ENCODE data around the gene ZNF850. TPM values are rescaled to one million over a fixed set of nuclear protein-coding genes. Genes with fewer than 3 reads are reported as not detected.

ZNF850 gene
- total RNA-seq, 1 experiment from 2014 or later, result 15.3 TPM

DNA sequence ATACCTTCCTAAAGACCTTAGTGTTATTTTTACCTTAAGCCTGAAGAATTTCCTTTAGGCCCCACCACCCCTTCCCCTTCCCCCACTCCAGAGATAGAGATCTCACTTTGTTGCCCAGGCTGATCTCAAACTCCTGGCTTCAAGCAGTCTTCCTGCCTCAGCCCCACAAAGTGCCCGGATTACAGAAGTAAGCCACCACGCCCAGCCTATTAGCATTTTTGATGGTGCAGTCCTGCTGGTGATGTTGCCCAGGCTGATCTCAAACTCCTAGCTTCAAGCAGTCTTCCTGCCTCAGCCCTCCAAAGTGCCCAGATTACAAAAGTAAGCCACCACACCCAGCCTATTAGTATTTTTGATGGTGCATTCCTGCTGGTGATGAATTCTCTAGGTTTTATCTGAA, 63.2 kb downstream of the ZNF850 start:
- peaks cover 7% of the 10 kb centered on the region for H3K36me3 ChIP-seq (ENCODE audit: control insufficient read depth, insufficient read depth, low read length)
- no peaks in the 10 kb centered on the region for H3K27me3 ChIP-seq (ENCODE audit: control insufficient read depth, insufficient read depth, low read length)
- ATAC-seq (no peak), DNase-seq (ENCODE audit: low read depth, low spot score) (no peak)
- TF ChIP-seq, protein P1, sequence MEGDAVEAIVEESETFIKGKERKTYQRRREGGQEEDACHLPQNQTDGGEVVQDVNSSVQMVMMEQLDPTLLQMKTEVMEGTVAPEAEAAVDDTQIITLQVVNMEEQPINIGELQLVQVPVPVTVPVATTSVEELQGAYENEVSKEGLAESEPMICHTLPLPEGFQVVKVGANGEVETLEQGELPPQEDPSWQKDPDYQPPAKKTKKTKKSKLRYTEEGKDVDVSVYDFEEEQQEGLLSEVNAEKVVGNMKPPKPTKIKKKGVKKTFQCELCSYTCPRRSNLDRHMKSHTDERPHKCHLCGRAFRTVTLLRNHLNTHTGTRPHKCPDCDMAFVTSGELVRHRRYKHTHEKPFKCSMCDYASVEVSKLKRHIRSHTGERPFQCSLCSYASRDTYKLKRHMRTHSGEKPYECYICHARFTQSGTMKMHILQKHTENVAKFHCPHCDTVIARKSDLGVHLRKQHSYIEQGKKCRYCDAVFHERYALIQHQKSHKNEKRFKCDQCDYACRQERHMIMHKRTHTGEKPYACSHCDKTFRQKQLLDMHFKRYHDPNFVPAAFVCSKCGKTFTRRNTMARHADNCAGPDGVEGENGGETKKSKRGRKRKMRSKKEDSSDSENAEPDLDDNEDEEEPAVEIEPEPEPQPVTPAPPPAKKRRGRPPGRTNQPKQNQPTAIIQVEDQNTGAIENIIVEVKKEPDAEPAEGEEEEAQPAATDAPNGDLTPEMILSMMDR (IDR thresholded peaks at IDR 0.05), result no peak
- TF ChIP-seq TCF7L2 (IDR thresholded peaks at IDR 0.05; ENCODE audit: low read depth, low read length), result no peak
- TF ChIP-seq REST (IDR thresholded peaks at IDR 0.05; ENCODE audit: insufficient read depth in 1 of 2, low read depth in 2 of 2, low read length in 1 of 2), result no peak
- no peak for TF ChIP-seq POLR2AphosphoS5 (IDR thresholded peaks at IDR 0.05; ENCODE audit: low read depth, low read length)
- TF ChIP-seq SIN3A (IDR thresholded peaks at IDR 0.05; ENCODE audit: borderline replicate concordance, insufficient read depth, low read depth, low read length), result no peak
- no TSS peak for BruUV-seq (replicated peaks)
- ChIA-PET CTCF (no interaction called here), POLR2A (no interaction called here)
- no peak overlapping the region for H3K4me3 ChIP-seq (ENCODE audit: low read depth in 2 of 2, low read length in 2 of 2)
- peaks cover 96% of the 10 kb centered on the region for H3K9me3 ChIP-seq (ENCODE audit: control insufficient read depth, insufficient read depth, low read depth, low read length)
- no peak overlapping the region for H3K27ac ChIP-seq (ENCODE audit: low read length)
- intact Hi-C loops (cut with micrococcal nuclease; ENCODE audit: unreplicated experiment), result no loop called here
- no peaks in the 10 kb centered on the region for H3K4me1 ChIP-seq (ENCODE audit: control insufficient read depth, insufficient read depth, low read length)
- in situ Hi-C loops (cut with HindIII; ENCODE audit: low pct_unique_long_range_greater_than_20kb, low sequenced_read_pairs), result no loop called here

DNA sequence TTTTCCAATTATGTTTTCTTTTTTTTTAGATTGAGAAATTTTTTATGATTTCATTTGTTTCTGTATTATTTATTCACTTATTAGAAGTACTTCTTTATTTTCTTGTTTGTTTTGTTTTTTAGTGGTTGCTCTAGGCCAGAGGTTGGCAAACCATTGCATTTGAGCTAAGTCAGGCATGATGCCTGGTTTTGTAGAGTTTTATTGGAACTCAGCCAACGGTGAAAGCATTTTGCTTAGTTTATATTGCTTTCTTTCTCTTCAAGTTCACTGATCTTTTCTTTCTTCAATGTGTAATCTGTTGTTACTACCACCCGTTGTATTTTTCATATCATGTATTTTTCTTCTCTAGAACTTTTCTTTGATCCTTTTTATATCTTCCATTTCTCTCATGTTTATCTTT, 65.5 kb downstream of the ZNF850 start:
- ATAC-seq (no peak), DNase-seq (ENCODE audit: low read depth, low spot score) (no peak)
- Histone ChIP-seq H3K36me3 (ENCODE audit: control insufficient read depth, insufficient read depth, low read length) (no peaks in the 10 kb centered on the region), H3K4me3 (ENCODE audit: low read depth in 2 of 2, low read length in 2 of 2) (no peak overlapping the region), H3K4me1 (ENCODE audit: control insufficient read depth, insufficient read depth, low read length) (no peaks in the 10 kb centered on the region), H3K9me3 (ENCODE audit: control insufficient read depth, insufficient read depth, low read depth, low read length) (peaks cover 80% of the 10 kb centered on the region), H3K27ac (ENCODE audit: low read length) (no peak overlapping the region), H3K27me3 (ENCODE audit: control insufficient read depth, insufficient read depth, low read length) (no peaks in the 10 kb centered on the region)
- ChIA-PET CTCF (no interaction called here), POLR2A (no interaction called here)
- intact Hi-C loops (cut with micrococcal nuclease; ENCODE audit: unreplicated experiment), result no loop called here
- in situ Hi-C loops (cut with HindIII; ENCODE audit: low pct_unique_long_range_greater_than_20kb, low sequenced_read_pairs), result no loop called here
- no TSS peak for BruUV-seq (replicated peaks)
- TF ChIP-seq, protein P1 (IDR thresholded peaks at IDR 0.05), result no peak
- no peak for TF ChIP-seq POLR2AphosphoS5 (IDR thresholded peaks at IDR 0.05; ENCODE audit: low read depth, low read length)
- no peak for TF ChIP-seq REST (IDR thresholded peaks at IDR 0.05; ENCODE audit: insufficient read depth in 1 of 2, low read depth in 2 of 2, low read length in 1 of 2)
- TF ChIP-seq TCF7L2 (IDR thresholded peaks at IDR 0.05; ENCODE audit: low read depth, low read length), result no peak
- no peak for TF ChIP-seq SIN3A (IDR thresholded peaks at IDR 0.05; ENCODE audit: borderline replicate concordance, insufficient read depth, low read depth, low read length)
